Mesenteric fat pad (tissue), 1 donor: Measurements from ENCODE around the gene GAL3ST3. TPM values are rescaled to one million over a fixed set of nuclear protein-coding genes. Genes with fewer than 3 reads are reported as not detected.
"Not testable (repeated sequence)": the region's sequence is repeated elsewhere in the genome, so short reads cannot be mapped to it uniquely, and the experiment has no call there.

Experiments
- DNase-seq: peaks from one replicate; pipeline ENCODE4 v3.0.0-alpha.2; 2020; ENCODE audit warnings: low spot score
- total RNA-seq: library from RNA; stranded (reverse); fragmentation: NEBNext Ultra II Directional; extraction: Animal tissue kit (Norgen Biotek cat#: 25700); gene quantifications from one replicate; pipeline ENCODE4 v1.2.1, GENCODE V29; 2021
- donor health status: DM: yes; HTN: yes; CAD: no.

GAL3ST3 gene
- total RNA-seq, 1 donor from 2014 or later: not detected

DNA sequence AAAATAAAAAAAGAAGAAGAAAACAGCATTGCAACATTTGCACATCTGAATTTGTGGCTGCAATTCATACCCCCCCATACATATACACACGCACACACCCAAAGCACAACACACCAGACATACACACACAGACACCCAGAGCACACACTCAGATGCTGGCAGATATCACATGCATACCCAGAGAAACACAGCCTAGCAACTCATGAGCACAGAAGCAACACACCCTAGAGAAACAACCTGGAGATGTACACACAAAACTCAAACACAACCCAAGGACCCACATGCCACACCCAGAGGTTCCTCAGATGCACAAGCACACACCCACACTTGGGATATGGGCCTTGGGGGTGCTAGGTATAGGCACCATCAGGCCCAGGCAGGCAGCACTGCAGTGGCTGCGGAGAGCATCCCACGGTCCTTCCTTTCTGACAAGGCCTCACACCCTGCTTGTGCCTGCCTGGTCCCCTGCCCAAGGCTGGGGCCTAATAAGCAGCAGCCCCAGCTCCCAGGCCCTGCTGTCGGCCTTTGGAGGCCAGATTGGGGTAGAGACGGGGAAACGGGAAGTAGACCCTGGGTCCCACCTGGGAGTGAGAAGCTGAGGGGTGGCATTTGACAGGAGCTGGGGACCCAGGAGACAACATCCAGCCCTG, 34.0 kb downstream of the GAL3ST3 start:
- no peak for DNase-seq

- no peak for DNase-seq
Observed at GRCh38 chr11:66013762-66014100, 35.2 kb downstream of the GAL3ST3 start.

- DNase-seq: no peak
Observed at GRCh38 chr11:66012946-66013761, 35.8 kb downstream of the GAL3ST3 start.

GRCh38 chr11:66012371-66012945, 36.5 kb downstream of the GAL3ST3 start:
- no peak for DNase-seq

DNA sequence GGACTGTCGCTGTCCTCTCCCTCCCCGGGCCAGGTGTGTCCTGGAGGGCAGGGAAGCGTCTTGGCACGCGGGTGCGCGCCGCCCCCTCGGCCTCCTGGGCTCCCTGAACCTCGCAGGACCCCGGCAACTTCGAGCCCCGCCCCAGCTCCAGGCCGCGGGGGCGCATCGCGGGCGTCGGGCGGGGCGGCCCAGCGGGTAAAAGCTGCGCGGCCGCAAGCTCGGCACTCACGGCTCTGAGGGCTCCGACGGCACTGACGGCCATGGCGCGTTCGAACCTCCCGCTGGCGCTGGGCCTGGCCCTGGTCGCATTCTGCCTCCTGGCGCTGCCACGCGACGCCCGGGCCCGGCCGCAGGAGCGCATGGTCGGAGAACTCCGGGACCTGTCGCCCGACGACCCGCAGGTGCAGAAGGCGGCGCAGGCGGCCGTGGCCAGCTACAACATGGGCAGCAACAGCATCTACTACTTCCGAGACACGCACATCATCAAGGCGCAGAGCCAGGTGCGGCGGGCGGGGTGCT, 37.1 kb downstream of the GAL3ST3 start, which contains the start of gene CST6:
CST6 (plus strand) TSS at position 224 of the 519 bp plus-strand sequence; CDS start at position 261, 37 bp downstream.
- no peak for DNase-seq

- no peak for DNase-seq
Observed at GRCh38 chr11:66011239-66011784, 37.6 kb downstream of the GAL3ST3 start.

DNA sequence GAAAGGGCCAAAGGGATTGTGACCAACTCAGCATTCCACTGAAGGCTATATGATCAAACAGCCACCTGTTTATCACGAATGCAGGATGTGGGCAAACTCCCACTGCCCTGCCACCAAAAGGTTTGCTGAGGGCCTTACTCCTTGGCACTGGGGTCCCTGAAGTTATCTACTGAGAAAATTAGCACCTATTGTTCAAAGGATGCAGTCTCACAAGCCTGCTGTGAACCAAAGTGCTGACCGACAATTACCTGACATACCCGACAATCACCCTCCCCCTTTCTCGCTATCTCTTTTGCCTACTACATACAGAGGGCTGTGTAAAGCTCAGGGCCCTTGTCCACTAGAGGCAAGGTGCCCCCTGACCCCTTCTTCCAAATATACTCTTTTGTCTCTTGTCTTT, 38.9 kb downstream of the GAL3ST3 start:
- not testable (repeated sequence) for DNase-seq

GRCh38 chr11:66008468-66009101, 40.4 kb downstream of the GAL3ST3 start:
- DNase-seq: no peak

DNA sequence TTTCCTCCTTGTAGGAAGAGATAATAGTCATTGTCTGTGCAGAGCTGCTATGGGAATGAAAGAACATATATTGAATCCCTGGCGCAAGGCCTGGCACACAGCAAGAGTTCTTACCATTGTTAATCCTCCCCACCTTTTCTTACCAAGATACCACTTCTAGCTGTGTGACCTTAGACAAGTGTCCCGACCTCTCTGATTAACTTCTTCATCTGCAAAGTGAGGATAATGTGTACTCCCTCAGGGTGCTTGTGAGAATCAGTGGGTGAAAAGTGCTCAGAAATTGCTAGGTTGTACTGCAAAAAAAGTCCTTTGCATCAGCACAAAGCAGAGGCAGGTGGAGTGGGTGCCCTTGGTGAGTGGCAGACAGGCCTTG, 40.9 kb downstream of the GAL3ST3 start:
- DNase-seq: no peak

GRCh38 chr11:66007201-66007634, 41.7 kb downstream of the GAL3ST3 start:
- DNase-seq: no peak

DNA sequence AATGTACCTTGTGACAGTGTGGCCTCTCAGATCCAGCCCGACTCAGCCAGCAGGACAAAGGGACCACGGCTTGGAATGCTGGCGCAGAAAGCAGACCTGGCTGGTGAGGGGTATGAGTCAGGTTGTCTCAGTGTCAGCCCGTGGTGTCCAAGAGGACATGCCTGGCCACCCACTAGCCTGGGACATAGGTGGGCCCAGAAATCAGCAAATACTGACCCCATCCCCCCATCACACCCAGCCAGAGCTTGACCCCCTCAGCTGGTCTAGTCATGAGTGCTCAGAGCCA, 42.1 kb downstream of the GAL3ST3 start:
- no peak for DNase-seq

DNA sequence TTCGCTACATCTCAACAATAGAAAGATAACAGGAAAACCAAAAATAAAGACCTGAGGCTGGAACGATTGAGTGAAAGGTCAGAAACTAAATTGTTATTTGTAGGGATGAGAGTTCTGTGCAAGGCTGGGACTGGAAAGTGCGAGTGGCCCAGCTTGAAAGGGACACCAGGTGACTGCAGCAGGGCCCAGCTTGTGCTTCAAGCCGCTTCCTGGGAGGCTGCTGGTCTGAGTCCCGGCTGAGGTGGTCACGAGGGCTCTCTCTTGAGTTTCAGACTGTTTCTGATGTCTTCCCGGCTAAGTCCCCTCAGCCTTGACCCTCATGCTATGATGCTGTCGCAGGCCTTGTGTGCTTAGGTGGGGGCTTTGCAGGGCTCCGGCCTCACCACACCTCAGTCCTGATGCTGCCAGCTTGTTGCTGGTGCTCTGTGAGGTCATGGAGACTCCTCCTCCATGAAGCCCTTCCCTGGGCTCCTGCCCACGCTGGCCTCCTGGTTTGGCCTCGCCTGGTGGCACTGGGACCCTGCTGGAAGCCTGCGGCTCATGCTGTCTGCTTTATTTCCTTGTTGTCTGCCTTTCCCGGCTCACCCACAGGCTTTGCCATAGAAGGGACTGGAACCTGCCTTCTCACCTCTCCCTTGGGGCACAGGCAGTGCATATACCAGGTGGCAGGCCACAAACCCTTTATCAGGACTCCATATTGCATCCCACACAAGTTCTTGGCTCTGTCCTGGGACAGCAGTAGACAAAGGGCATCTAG, 42.6 kb downstream of the GAL3ST3 start:
- DNase-seq: no peak

DNA sequence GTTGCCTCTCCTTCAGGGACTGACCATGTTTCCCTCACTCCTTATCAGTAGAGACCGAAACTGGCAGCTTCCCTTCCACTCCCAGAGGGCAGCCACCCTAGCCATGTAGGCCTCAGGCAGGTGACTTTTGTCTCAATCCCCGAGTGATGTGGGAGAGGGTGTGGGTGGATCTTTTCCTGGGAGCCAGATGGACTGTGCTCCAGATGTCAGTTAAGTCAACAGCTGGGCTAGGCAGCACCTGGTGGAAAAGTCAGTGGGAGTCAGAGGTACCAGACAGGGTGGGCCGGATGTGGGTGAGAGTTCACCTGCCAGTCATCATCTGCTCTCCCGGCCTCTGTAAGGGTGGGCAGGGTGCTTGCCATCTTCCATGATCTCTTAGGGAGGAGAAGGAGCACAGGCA, 44.8 kb downstream of the GAL3ST3 start:
- no peak for DNase-seq

DNA sequence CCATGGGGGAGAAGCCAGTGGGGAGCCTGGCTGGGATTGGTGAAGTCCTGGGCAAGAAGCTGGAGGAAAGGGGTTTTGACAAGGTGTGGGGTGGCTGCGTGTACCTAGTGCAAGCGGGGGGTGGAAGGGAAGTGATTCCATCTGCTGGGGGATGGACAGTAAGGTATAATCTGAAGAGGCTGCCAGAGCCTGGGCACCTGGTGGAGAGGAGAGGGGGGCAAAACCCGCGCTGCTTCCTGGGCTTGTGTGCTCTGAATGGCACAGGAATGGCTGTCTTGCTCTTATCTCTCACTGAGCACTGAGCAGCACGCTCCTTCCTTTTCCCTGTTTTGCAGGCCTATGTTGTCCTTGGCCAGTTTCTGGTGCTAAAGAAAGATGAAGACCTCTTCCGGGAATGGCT, 45.7 kb downstream of the GAL3ST3 start:
- no peak for DNase-seq

DNA sequence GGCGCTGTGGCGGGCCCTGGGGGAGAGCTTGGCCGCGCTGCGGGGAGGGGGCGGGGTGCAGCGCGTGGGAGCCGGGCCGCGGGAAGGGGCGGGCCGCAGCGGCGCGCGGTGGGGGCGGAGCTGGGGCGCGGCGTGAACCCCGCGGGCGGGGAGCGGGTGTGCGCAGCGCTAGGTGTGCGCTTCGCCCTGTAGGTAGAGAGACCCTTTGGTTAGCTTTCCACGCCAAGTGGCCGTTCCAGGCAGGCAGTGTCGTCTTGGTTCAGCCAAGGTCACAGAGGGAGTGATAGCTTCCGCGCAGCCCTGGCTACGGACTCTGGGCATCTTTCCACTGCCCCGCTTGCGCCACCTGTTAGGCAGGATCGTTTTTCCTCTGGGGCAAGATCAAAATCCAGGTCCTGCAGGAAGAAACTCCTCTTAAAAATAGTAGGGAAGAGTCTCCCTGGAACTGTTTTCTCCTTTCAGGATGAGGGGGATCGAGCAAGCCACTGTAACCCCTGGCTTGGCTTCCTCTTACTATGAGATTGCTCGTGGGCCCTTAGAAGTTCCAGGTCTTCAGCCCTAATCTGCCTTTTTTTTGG, 46.2 kb downstream of the GAL3ST3 start:
- DNase-seq: no peak

- peak; percentile 95 for DNase-seq
Observed at GRCh38 chr11:66001942-66002647, 46.9 kb downstream of the GAL3ST3 start, which contains the start of the genes BANF1 and EIF1AD. Gene BANF1, plus strand, starts transcription at chr11:66002503. Its CDS starts 748 bp downstream, at chr11:66003251. Gene EIF1AD, minus strand, starts transcription at chr11:66002157. Its CDS starts 1,768 bp downstream, at chr11:66000389.

DNA sequence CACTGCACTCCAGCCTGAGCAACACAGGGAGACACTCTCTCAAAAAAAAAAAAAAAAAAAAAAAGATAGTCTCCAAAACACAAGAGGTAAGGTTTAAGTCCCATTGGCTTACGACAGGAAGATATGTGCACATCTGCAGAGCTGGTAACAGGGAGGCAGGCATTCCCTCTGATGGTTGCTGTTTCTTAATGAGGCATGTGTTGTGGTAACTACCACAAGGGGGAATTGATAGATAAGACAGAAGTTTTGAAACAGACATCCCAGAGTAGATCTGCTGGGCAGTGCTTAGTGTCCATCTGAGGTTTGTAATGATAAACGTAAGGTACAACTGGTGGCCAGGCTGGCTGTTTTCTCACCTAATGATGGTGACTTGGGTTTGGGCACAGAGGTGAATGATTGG, 51.7 kb downstream of the GAL3ST3 start:
- DNase-seq: no peak

DNA sequence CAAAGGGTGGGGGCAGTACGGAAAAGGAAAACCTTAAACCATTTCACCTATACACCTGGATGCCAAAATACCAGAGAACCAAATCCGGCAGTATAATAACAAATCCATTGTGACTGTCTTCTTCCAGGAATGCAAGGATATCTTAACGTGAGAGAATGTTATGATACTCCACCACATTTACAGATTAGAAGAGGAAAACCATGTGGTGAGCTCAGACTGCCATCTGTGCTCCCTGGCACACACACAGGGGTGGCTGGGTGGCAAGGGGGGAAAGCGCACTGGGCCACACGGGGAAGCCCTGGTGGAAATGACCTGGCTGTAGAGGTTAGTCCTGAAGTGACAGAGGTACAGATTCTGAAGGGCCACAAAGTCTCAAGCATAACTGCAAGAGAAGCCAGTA, 56.9 kb downstream of the GAL3ST3 start:
- no peak for DNase-seq
